GM23338 (cell line): ENCODE measurements around the gene LDHD. TPM values are rescaled to one million over a fixed set of nuclear protein-coding genes. Genes with fewer than 3 reads are reported as not detected.

Experiments
- ATAC-seq: fragments of 200-7000 bp; cut with Tn5 transposase; 3 replicates; pipeline ENCODE4 v1.9.1; 2020
- DNase-seq: peaks from one replicate; pipeline ENCODE4 v3.0.0-alpha.2; 2015; ENCODE audit warnings: low spot score
- H2AFZ ChIP-seq: fragments of 200-600 bp; sonication (generic); 2 replicates; pipeline ENCODE4 v1.8.0; 2016; ENCODE audit warnings: antibody characterized with exemption, mild to moderate bottlenecking, moderate library complexity
- H3F3A ChIP-seq: fragments of 200-600 bp; sonication (generic); replicated peaks from 2 replicates; pipeline ENCODE4 v1.8.0; 2017; ENCODE audit warnings: antibody characterized with exemption, mixed run types, low read depth
- H3K27ac ChIP-seq: fragments of 200-600 bp; sonication (generic); 2 replicates; pipeline ENCODE4 v1.6.1; 2016; ENCODE audit warnings: low read depth
- H3K27me3 ChIP-seq: fragments of 200-600 bp; sonication (generic); 2 replicates; pipeline ENCODE4 v1.8.0; 2016; ENCODE audit warnings: mild to moderate bottlenecking, mixed run types, moderate library complexity; ENCODE audit not compliant: insufficient read depth
- H3K36me3 ChIP-seq: fragments of 200-600 bp; sonication (generic); 2 replicates; pipeline ENCODE4 v1.8.0; 2016; ENCODE audit warnings: mild to moderate bottlenecking; ENCODE audit not compliant: insufficient read depth
- H3K4me1 ChIP-seq: fragments of 200-600 bp; sonication (generic); 2 replicates; pipeline ENCODE4 v1.8.0; 2016; ENCODE audit warnings: mild to moderate bottlenecking, moderate library complexity; ENCODE audit not compliant: insufficient read depth
- H3K4me2 ChIP-seq: fragments of 200-600 bp; sonication (generic); 2 replicates; pipeline ENCODE4 v1.7.1; 2017; ENCODE audit warnings: mixed run types
- H3K4me3 ChIP-seq: fragments of 200-600 bp; sonication (generic); 2 replicates; pipeline ENCODE4 v1.6.1; 2016; ENCODE audit warnings: mixed run types
- H3K79me2 ChIP-seq: fragments of 200-600 bp; sonication (generic); replicated peaks from 2 replicates; pipeline ENCODE4 v1.8.0; 2017; ENCODE audit warnings: mild to moderate bottlenecking; ENCODE audit not compliant: insufficient read depth
- H3K9me2 ChIP-seq: fragments of 200-600 bp; sonication (generic); 2 replicates; pipeline ENCODE4 v1.8.0; 2017; ENCODE audit not compliant: insufficient read depth
- H4K20me1 ChIP-seq: fragments of 200-600 bp; sonication (generic); replicated peaks from 2 replicates; pipeline ENCODE4 v1.8.0; 2017; ENCODE audit warnings: mild to moderate bottlenecking; ENCODE audit not compliant: insufficient read depth
- H3K27ac Mint-ChIP-seq: 2 replicates; pipeline ENCODE4 v1.8.0; 2020; ENCODE audit warnings: inconsistent platforms, mild to moderate bottlenecking, moderate library complexity, mixed read lengths
- H3K27me3 Mint-ChIP-seq: 3 replicates; pipeline ENCODE4 v1.8.0; 2022; ENCODE audit warnings: low read depth, mild to moderate bottlenecking, moderate library complexity, mixed read lengths, inconsistent platforms; ENCODE audit not compliant: insufficient read depth, poor library complexity
- H3K36me3 Mint-ChIP-seq: 3 replicates; pipeline ENCODE4 v1.8.0; 2021; ENCODE audit warnings: low read depth, mild to moderate bottlenecking, inconsistent platforms, moderate library complexity, mixed read lengths
- H3K4me1 Mint-ChIP-seq: 3 replicates; pipeline ENCODE4 v1.8.0; 2020; ENCODE audit warnings: mild to moderate bottlenecking, inconsistent platforms, mixed read lengths
- H3K4me3 Mint-ChIP-seq: 3 replicates; pipeline ENCODE4 v1.8.0; 2021; ENCODE audit warnings: moderate library complexity, mild to moderate bottlenecking, inconsistent platforms, mixed read lengths
- H3K9me3 Mint-ChIP-seq: 3 replicates; pipeline ENCODE4 v1.8.0; 2020; ENCODE audit warnings: moderate library complexity, mild to moderate bottlenecking, inconsistent platforms, mixed read lengths
- CREB1 ChIP-seq: fragments of 250-450 bp; sonication (Bioruptor Pico); IDR thresholded peaks from 2 replicates; pipeline ENCODE4 v1.5.0; 2020; ENCODE audit warnings: low read depth, mild to moderate bottlenecking, moderate library complexity
- CTCF ChIP-seq, 2 experiments: fragments of 200-600 bp in 1 of 2; sonication (generic) in 1 of 2; conservative IDR thresholded peaks; 2 replicates each; pipeline versions ENCODE4 v1.5.1 to v1.6.1; 2016 to 2017; ENCODE audit warnings: antibody characterized with exemption in 2 of 2, low read depth in 2 of 2, mild to moderate bottlenecking in 2 of 2, moderate library complexity in 1 of 2
- EZH2 ChIP-seq: fragments of 200-600 bp; sonication (generic); IDR thresholded peaks from one replicate; pipeline ENCODE4 v1.8.0; 2017; ENCODE audit warnings: antibody characterized with exemption, mild to moderate bottlenecking, low read depth; ENCODE audit not compliant: unreplicated experiment
- EZH2phosphoT487 ChIP-seq: fragments of 200-600 bp; sonication (generic); IDR thresholded peaks from one replicate; pipeline ENCODE4 v1.8.1; 2018; ENCODE audit warnings: antibody characterized with exemption; ENCODE audit not compliant: unreplicated experiment
- JUNB ChIP-seq: IDR thresholded peaks from one replicate; pipeline ENCODE4 v1.6.1; 2016; ENCODE audit warnings: antibody characterized with exemption; ENCODE audit not compliant: unreplicated experiment
- NANOG ChIP-seq: IDR thresholded peaks from 2 replicates; pipeline ENCODE4 v1.6.1; 2016; ENCODE audit warnings: antibody characterized with exemption, borderline replicate concordance
- POLR2AphosphoS5 ChIP-seq: IDR thresholded peaks from 2 replicates; pipeline ENCODE4 v1.6.1; 2016; ENCODE audit warnings: antibody characterized with exemption, low read depth
- STAT1 ChIP-seq: IDR thresholded peaks from one replicate; pipeline ENCODE4 v1.6.1; 2016; ENCODE audit warnings: antibody characterized with exemption; ENCODE audit not compliant: unreplicated experiment
- ZNF114 ChIP-seq: fragments of 250-450 bp; sonication (Bioruptor Pico); IDR thresholded peaks from 2 replicates; pipeline ENCODE4 v1.5.0; 2020; ENCODE audit warnings: mild to moderate bottlenecking, moderate library complexity
- ZNF331 ChIP-seq: fragments of 250-450 bp; sonication (Bioruptor Pico); IDR thresholded peaks from 2 replicates; pipeline ENCODE4 v1.5.0; 2020; ENCODE audit warnings: low read depth, mild to moderate bottlenecking, moderate library complexity
- polyA plus RNA-seq: library from polyadenylated mRNA; unstranded; fragments of >200 nt; fragmentation: Nextera tagmentation; extraction: Ambion mirVana; gene quantifications from 2 replicates; pipeline ENCODE4 v1.2.1, GENCODE V29; 2016
- total RNA-seq: library from RNA; depleted of rRNA; stranded (reverse); fragments of >200 nt; shearing (Covaris generic); gene quantifications from 2 replicates; pipeline ENCODE4 v1.2.3, GENCODE V29; 2014
- TF ChIP-seq, protein P1 (sequence below): fragments of 250-450 bp; sonication (Bioruptor Pico); IDR thresholded peaks from 2 replicates; pipeline ENCODE4 v1.5.0; 2020; ENCODE audit warnings: mild to moderate bottlenecking, moderate library complexity
- TF ChIP-seq, protein P2 (sequence below): IDR thresholded peaks from one replicate; pipeline ENCODE4 v1.6.1; 2018; ENCODE audit warnings: antibody characterized with exemption; ENCODE audit not compliant: unreplicated experiment
- TF ChIP-seq, protein P3 (sequence below): IDR thresholded peaks from 2 replicates; pipeline ENCODE4 v1.6.1; 2016; ENCODE audit warnings: antibody characterized with exemption

Gene LDHD
- total and polyA plus RNA-seq, 2 experiments from 2014 or later: 5.0 to 7.7 TPM

DNA sequence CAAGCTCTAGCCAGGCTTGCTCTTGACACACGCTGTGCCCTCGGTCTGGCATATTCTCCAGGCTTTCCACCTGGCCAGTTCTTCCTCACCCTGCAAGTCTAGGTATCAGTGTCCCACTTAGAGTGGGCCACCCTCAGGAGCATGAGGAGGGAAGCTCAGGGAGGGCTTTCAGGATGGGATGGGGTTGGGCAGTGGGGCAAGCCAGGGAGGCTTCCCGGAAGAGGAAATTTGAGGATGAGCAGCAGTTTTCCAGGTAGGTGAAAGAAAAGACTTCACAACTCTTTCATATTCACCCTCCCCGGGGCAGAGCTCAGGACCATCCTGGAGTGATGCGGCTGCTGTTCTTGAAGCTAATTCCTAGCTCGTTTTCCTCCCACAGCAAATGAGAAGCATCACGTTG, 14.5 kb upstream of the LDHD start:
- Histone ChIP-seq H3K27me3 (no peaks in the 10 kb centered on the region), H3K9me2 (no peaks in the 10 kb centered on the region), H3K4me1 (peaks cover 5% of the 10 kb centered on the region; the same call in 1 of the 2 replicates), H3K27ac (no peak overlapping the region), H3F3A (no peaks in the 10 kb centered on the region), H2AFZ (peak overlapping the region; percentile 74; the same call in 1 of the 2 replicates), H3K4me2 (no peak overlapping the region), H3K36me3 (no peaks in the 10 kb centered on the region), H3K79me2 (no peaks in the 10 kb centered on the region), H3K4me3 (no peak overlapping the region), H4K20me1 (no peaks in the 10 kb centered on the region)
- Mint-ChIP-seq H3K27ac (no peak overlapping the region), H3K36me3 (peaks cover 16% of the 10 kb centered on the region; the same call in 2 of the 3 replicates), H3K9me3 (peaks cover 30% of the 10 kb centered on the region), H3K4me3 (no peak overlapping the region), H3K4me1 (peaks cover 9% of the 10 kb centered on the region), H3K27me3 (peaks cover 11% of the 10 kb centered on the region)
- DNase-seq (no peak), ATAC-seq (no peak)
- TF ChIP-seq EZH2: no peak
- TF ChIP-seq, protein P1, sequence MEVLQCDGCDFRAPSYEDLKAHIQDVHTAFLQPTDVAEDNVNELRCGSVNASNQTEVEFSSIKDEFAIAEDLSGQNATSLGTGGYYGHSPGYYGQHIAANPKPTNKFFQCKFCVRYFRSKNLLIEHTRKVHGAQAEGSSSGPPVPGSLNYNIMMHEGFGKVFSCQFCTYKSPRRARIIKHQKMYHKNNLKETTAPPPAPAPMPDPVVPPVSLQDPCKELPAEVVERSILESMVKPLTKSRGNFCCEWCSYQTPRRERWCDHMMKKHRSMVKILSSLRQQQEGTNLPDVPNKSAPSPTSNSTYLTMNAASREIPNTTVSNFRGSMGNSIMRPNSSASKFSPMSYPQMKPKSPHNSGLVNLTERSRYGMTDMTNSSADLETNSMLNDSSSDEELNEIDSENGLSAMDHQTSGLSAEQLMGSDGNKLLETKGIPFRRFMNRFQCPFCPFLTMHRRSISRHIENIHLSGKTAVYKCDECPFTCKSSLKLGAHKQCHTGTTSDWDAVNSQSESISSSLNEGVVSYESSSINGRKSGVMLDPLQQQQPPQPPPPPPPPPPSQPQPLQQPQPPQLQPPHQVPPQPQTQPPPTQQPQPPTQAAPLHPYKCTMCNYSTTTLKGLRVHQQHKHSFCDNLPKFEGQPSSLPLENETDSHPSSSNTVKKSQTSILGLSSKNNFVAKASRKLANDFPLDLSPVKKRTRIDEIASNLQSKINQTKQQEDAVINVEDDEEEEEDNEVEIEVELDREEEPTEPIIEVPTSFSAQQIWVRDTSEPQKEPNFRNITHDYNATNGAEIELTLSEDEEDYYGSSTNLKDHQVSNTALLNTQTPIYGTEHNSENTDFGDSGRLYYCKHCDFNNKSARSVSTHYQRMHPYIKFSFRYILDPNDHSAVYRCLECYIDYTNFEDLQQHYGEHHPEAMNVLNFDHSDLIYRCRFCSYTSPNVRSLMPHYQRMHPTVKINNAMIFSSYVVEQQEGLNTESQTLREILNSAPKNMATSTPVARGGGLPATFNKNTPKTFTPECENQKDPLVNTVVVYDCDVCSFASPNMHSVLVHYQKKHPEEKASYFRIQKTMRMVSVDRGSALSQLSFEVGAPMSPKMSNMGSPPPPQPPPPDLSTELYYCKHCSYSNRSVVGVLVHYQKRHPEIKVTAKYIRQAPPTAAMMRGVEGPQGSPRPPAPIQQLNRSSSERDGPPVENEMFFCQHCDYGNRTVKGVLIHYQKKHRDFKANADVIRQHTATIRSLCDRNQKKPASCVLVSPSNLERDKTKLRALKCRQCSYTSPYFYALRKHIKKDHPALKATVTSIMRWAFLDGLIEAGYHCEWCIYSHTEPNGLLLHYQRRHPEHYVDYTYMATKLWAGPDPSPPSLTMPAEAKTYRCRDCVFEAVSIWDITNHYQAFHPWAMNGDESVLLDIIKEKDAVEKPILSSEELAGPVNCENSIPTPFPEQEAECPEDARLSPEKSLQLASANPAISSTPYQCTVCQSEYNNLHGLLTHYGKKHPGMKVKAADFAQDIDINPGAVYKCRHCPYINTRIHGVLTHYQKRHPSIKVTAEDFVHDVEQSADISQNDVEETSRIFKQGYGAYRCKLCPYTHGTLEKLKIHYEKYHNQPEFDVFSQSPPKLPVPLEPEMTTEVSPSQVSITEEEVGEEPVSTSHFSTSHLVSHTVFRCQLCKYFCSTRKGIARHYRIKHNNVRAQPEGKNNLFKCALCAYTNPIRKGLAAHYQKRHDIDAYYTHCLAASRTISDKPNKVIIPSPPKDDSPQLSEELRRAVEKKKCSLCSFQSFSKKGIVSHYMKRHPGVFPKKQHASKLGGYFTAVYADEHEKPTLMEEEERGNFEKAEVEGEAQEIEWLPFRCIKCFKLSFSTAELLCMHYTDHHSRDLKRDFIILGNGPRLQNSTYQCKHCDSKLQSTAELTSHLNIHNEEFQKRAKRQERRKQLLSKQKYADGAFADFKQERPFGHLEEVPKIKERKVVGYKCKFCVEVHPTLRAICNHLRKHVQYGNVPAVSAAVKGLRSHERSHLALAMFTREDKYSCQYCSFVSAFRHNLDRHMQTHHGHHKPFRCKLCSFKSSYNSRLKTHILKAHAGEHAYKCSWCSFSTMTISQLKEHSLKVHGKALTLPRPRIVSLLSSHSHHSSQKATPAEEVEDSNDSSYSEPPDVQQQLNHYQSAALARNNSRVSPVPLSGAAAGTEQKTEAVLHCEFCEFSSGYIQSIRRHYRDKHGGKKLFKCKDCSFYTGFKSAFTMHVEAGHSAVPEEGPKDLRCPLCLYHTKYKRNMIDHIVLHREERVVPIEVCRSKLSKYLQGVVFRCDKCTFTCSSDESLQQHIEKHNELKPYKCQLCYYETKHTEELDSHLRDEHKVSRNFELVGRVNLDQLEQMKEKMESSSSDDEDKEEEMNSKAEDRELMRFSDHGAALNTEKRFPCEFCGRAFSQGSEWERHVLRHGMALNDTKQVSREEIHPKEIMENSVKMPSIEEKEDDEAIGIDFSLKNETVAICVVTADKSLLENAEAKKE (CRISPR knock-in tag): no peak
- TF ChIP-seq JUNB: no peak
- TF ChIP-seq NANOG: no peak
- no peak for TF ChIP-seq POLR2AphosphoS5
- TF ChIP-seq EZH2phosphoT487: no peak
- TF ChIP-seq, protein P2, sequence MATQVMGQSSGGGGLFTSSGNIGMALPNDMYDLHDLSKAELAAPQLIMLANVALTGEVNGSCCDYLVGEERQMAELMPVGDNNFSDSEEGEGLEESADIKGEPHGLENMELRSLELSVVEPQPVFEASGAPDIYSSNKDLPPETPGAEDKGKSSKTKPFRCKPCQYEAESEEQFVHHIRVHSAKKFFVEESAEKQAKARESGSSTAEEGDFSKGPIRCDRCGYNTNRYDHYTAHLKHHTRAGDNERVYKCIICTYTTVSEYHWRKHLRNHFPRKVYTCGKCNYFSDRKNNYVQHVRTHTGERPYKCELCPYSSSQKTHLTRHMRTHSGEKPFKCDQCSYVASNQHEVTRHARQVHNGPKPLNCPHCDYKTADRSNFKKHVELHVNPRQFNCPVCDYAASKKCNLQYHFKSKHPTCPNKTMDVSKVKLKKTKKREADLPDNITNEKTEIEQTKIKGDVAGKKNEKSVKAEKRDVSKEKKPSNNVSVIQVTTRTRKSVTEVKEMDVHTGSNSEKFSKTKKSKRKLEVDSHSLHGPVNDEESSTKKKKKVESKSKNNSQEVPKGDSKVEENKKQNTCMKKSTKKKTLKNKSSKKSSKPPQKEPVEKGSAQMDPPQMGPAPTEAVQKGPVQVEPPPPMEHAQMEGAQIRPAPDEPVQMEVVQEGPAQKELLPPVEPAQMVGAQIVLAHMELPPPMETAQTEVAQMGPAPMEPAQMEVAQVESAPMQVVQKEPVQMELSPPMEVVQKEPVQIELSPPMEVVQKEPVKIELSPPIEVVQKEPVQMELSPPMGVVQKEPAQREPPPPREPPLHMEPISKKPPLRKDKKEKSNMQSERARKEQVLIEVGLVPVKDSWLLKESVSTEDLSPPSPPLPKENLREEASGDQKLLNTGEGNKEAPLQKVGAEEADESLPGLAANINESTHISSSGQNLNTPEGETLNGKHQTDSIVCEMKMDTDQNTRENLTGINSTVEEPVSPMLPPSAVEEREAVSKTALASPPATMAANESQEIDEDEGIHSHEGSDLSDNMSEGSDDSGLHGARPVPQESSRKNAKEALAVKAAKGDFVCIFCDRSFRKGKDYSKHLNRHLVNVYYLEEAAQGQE: no peak
- TF ChIP-seq, protein P3, sequence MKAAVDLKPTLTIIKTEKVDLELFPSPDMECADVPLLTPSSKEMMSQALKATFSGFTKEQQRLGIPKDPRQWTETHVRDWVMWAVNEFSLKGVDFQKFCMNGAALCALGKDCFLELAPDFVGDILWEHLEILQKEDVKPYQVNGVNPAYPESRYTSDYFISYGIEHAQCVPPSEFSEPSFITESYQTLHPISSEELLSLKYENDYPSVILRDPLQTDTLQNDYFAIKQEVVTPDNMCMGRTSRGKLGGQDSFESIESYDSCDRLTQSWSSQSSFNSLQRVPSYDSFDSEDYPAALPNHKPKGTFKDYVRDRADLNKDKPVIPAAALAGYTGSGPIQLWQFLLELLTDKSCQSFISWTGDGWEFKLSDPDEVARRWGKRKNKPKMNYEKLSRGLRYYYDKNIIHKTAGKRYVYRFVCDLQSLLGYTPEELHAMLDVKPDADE: no peak
- no peak for TF ChIP-seq ZNF331
- no peak for TF ChIP-seq ZNF114 (CRISPR knock-in tag)
- TF ChIP-seq STAT1: no peak
- TF ChIP-seq CREB1 (CRISPR knock-in tag): no peak
- no peak for TF ChIP-seq CTCF (conservative IDR thresholded peaks at IDR 0.05; ENCODE audit: low read depth in 2 of 2)
